Kidney tubule cell (primary cell): Measurements from ENCODE around the gene TMEM163.
"Not testable (repeated sequence)": the region's sequence is repeated elsewhere in the genome, so short reads cannot be mapped to it uniquely, and the experiment has no call there.

Experiments
- DNase-seq: peaks from one replicate; pipeline ENCODE4 v3.0.0-alpha.2; 2018; ENCODE audit warnings: low spot score

The TMEM163 gene

GRCh38 chr2:134532537-134532936, 186.3 kb downstream of the TMEM163 start:
- no peak for DNase-seq

- peak; percentile 3 for DNase-seq
These were observed 191.4 kb downstream of the TMEM163 start for GRCh38 chr2:134527381-134527780.

- DNase-seq, result no peak
These were observed 196.0 kb downstream of the TMEM163 start for GRCh38 chr2:134522496-134523455.

GRCh38 chr2:134518101-134518500, 200.7 kb downstream of the TMEM163 start:
- DNase-seq, result no peak

GRCh38 chr2:134515137-134515536, 203.7 kb downstream of the TMEM163 start:
- no peak for DNase-seq

- DNase-seq, result no peak
These were observed 205.4 kb downstream of the TMEM163 start for GRCh38 chr2:134513465-134513804.

- DNase-seq, result no peak
These were observed 205.9 kb downstream of the TMEM163 start for GRCh38 chr2:134512734-134513464.

- no peak for DNase-seq
These were observed 210.4 kb downstream of the TMEM163 start for GRCh38 chr2:134508391-134508790.

- no peak for DNase-seq
These were observed 211.1 kb downstream of the TMEM163 start for GRCh38 chr2:134507697-134508096.

- DNase-seq, result not testable (repeated sequence)
These were observed 211.6 kb downstream of the TMEM163 start for GRCh38 chr2:134507159-134507558.

GRCh38 chr2:134505446-134505845, 213.4 kb downstream of the TMEM163 start:
- DNase-seq, result no peak

- DNase-seq, result peak; percentile 79
These were observed 214.0 kb downstream of the TMEM163 start for GRCh38 chr2:134504586-134505336.

GRCh38 chr2:134502104-134502503, 216.7 kb downstream of the TMEM163 start:
- no peak for DNase-seq

- peak; percentile 20 for DNase-seq
These were observed 217.2 kb downstream of the TMEM163 start for GRCh38 chr2:134501476-134502091.

- no peak for DNase-seq
These were observed 218.4 kb downstream of the TMEM163 start for GRCh38 chr2:134500211-134500935.

- peak; percentile 2 for DNase-seq
These were observed 219.4 kb downstream of the TMEM163 start for GRCh38 chr2:134499307-134499926.

- DNase-seq, result no peak
These were observed 220.1 kb downstream of the TMEM163 start for GRCh38 chr2:134498654-134499053.

- DNase-seq, result peak; percentile 15
These were observed 225.0 kb downstream of the TMEM163 start for GRCh38 chr2:134493797-134494196.

- peak; percentile 63 for DNase-seq
These were observed 226.9 kb downstream of the TMEM163 start for GRCh38 chr2:134491771-134492441.

GRCh38 chr2:134491022-134491421, 227.8 kb downstream of the TMEM163 start:
- DNase-seq, result no peak
